ENCODE measurements around the gene RDH8.
"Not testable (repeated sequence)": the region's sequence is repeated elsewhere in the genome, so short reads cannot be mapped to it uniquely, and the experiment has no call there.

Gene RDH8

GRCh38 chr19:10006335-10006708, 7.0 kb upstream of the RDH8 start:
- peak; percentile 57 for DNase-seq

GRCh38 chr19:10006752-10007323, 6.4 kb upstream of the RDH8 start:
- no peak for DNase-seq

DNA sequence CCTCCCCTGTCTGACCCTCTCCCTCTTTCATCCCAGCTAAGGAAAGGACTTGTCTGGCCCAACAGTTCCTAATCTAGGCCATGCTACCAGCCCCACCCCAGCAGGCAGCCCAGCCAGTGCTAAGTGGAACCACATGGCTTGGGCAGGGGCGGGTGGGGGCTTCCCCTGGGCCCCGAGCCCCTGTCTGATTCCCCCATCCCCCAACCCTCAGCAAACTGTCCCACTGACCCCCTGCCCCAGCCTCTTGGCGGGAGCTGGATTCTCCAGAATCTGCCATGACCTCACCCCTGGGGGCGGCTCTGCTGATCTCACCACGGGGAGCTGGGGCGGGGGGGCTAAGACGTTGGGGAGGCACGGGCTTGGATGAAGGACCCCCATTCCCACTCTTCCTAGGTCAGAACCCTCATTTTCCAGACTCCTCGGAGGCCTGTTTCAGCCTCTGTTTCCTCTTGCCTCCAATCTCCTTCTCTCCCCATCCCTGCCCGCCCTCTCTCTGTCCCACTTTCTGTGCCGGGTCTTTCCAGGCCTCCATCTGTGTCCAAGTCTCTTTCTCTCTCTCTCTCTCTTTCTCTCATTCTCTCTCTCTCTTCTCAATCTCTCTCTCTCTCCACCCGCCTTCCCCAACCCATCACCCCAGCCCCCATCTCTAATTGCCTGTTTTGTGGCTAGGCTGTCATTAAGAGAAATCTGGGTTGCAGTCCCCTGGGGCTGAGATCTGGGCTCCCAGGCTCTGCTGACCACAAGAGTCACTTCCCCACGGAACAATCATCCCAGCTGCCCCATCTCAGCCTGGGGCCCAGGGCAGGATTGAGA, 5.7 kb upstream of the RDH8 start:
- DNase-seq = no peak

GRCh38 chr19:10008184-10008765, 5.0 kb upstream of the RDH8 start:
- DNase-seq = no peak

DNA sequence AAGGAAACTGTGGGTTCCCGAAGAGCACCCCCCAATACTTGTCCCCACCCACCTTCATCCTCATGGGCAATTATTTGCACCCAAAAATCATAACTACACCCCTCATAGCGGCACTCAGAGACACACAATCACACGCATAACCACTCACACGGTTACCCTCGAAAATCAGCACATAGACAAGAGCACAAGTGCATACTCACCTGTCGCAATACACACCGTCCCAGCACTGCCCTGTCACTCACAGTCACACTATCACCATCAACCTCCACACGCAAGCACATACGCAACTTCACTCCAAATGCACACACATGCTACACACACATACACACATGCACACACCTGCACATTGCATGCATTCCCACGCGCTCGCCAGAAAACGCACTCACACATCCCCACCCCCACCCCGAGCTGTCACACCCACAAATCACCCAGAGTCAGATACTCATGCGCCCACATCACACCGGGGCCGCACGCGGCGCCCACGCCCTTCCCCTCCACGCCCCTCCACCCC, 3.5 kb upstream of the RDH8 start:
- no peak for DNase-seq

DNA sequence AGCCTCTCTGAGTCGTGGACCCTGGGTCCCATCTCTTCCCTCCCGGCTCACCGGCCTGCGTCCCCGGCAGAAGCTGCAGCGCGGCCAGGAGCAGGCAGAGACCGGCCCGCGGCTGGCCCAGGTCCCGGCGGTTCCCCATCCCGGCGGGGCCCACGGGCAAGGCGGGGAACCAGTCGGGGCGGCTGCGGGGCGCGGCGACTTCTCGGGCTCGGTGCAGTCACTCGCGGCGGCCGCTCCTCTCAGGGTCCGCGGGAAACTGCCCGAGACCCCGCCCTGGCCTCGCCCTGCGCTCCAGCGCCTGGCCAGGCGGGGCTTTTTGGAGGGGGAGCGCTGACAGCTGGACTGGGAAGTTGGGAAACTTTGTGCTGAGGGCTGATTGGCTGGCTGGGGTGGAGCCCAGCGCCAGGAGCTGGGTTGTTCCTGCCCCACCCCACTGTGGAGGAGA, 3.0 kb upstream of the RDH8 start, which contains the start of gene COL5A3:
TSS of gene COL5A3 (minus strand) at position 258 of the 445 bp plus-strand sequence. CDS start at position 139, 119 bp downstream.
- no peak for DNase-seq

DNA sequence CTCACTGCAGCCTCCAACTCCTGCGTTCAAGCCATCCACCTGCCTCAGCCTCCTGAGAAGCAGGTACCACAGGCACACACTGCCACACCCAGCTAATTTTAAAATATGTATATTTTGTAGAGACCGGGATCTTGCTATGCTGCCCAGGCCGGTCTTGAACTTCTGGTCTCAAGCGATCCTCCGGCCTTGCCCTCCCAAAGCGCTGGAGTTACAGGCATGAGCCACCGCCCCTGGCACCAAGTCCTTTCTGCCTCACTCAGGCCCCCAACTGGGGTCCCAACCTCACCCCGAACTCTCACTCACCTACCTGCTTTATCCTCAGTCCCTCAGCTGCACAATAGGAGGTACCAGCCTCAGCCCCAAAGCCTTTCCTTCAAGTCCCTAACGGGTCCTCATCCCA, 2.3 kb upstream of the RDH8 start:
- no peak for DNase-seq

DNA sequence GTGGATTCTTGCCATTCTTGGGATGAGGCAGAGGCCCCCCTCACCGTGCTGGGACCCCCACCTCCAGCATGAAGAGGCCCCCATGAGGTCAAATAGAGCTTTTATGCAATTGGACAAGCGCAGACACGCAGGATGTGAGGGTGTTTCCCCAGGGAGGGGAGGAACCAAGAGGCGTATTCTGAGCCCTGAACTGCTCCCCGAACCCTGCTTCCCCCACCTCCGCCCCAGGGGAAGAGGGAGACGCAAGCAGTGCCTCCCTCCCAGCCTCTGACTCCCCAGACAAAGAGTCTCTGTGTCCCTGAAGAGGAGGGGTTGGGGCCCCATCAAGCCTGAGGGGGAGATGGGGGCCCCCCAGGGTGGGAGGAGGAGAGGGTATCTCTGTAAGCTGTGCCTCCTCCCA, 1.3 kb upstream of the RDH8 start:
- DNase-seq = no peak

DNA sequence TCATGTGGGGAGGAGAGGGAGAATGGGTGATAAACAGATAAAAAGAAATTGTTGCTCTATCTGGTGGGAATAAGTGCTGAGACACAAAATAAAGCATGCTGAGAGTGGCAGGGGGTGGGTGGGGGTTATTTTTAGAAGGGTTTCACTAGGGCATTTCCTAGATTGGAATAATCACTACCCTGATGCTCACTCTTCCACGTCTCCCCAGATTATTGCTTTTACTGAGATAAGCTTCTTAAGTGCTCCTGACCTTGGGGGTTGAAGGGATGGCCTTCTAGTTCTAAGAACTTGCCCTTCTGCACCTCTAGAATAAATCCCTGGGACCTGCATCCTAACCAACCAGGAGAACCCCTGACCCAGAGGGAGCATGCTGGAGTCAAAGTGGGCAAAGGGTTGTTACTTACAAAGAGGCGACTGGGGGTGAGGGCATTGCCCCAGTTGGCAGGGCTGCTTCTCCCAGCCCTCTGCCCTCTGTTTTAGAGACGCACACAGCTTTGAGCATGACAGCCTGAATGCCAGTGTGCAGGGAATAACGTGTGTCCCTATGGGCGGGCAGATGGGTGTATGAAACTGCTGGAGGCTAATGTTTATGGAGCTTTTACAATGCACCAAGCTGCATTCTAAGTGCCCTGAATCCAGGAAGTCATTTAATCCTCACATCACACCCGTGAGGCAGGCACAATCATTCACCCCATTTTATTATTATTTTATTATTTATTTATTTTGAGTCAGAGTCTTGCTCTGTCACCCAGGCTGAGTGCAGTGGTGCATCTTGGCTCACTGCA, 743 bp downstream of the RDH8 start:
- no peak for DNase-seq

GRCh38 chr19:10018263-10018662, 5.0 kb downstream of the RDH8 start:
- no peak for DNase-seq

DNA sequence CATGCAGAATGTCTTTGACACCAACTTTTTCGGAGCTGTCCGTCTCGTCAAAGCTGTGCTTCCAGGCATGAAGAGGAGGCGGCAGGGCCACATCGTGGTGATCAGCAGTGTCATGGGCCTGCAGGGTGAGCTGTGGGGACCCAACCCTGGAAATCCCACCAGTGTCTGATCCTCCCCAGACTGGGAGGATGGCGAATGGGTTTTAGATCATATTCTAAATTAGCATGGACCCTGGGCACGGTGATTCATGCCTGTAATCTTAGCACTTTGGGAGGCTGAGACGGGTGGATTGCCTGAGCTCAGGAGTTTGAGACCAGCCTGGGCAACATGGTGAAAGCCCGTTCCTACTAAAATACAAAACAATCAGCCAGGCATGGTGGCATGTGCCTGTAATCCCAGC, 5.5 kb downstream of the RDH8 start:
- no peak for DNase-seq

- DNase-seq = no peak
Observed at GRCh38 chr19:10019246-10019645, 6.0 kb downstream of the RDH8 start.

GRCh38 chr19:10020851-10021250, 7.6 kb downstream of the RDH8 start:
- DNase-seq = no peak

- DNase-seq = no peak
Observed at GRCh38 chr19:10021446-10021845, 8.2 kb downstream of the RDH8 start.

DNA sequence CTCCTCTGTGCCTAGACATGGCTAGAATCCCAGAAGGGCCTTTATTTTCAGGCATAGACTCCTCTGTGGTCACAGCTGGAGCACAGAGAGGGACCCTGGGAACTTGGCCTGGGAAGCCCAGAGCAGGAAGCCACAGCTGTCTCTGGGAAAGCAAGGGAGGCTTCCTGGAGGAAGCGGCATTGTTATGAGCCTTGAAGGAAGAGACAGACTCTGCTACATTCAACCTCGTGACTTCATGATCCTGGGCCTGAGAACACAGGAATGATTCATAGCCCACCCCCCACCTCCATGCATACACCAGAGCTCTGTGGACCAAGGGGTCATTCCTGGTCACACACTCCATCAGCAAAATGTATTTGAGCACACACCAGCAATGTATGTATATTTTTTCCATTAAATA, 8.6 kb downstream of the RDH8 start:
- DNase-seq = no peak

DNA sequence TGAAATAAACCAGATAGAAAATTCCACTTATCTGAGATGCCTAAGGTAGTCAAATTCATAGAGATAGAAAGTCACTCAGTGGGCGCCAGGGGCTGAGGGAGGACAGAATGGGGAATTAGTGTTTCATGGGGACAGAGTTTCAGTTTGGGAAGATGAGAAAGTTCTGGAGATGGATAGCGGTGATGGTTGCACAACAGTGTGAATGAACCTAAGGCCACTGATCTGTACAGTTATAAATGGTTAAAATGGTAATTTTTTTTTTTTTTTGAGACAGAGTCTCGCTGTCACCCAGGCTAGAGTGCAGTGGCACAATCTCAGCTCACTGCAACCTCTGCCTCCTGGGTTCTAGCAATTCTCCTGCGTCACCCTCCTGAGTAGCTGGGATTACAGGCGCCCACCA, 9.8 kb downstream of the RDH8 start:
- not testable (repeated sequence) for DNase-seq

- DNase-seq = no peak
Observed at GRCh38 chr19:10026744-10027143, 13.5 kb downstream of the RDH8 start.

DNA sequence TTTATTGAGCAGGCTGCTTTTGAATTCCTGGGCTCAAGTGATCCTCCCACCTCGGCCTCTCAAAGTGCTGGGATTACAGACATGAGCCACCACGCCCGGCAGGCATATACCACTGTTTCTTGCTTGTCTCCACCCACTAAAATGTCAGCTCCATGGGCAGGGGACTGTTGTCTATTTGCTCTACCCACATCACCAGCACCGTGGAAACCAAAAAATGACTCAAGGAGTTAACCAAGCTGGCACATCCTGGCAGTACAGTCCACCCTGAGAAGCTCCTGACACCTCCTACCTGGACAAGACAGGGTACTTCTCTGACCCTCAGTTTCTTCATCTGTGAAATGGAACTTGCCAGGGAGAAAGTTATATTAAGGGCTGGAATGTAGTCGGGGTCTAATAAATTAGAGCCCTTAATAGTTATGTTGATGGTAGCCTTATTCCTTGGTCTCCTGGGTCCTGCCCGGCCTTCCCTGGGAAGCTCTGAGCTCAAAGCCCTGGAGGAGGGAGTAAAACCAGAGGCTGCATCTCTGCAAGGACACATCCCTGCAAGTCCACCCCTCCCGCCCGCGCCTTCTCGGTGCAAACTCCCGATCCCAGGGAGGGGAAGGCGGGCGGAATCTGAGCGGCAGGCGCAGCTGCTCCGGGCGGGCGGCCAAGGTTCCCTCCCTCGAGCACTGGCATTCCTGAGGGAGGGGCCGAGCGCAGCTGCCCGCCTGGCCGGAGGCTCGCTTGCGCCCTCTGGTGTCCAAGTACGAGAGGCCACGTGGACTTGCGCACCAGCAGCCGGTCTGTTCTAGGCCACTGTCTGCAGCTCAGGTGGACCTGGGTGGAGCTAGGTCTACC, 14.1 kb downstream of the RDH8 start:
- DNase-seq = peak; percentile 92

DNA sequence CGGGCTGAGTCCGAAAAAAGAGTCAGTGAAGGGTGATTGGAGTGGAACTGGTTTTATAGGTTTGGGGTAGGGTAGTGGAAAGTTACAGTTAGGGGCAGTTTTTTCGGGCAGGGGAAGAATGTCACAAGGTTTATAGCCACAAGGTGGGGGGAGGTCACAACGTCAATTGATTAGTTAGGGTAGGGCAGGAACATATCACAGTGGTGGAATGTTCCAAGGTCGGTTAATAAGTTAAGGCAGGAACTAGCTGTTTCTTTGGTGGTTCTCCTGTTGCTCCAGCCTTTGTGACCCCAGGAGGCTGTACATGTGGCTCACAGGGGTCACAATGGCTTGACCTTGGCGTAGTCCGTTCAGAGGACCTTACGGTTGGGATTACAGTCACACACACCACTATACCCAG, 20.3 kb downstream of the RDH8 start:
- no peak for DNase-seq

DNA sequence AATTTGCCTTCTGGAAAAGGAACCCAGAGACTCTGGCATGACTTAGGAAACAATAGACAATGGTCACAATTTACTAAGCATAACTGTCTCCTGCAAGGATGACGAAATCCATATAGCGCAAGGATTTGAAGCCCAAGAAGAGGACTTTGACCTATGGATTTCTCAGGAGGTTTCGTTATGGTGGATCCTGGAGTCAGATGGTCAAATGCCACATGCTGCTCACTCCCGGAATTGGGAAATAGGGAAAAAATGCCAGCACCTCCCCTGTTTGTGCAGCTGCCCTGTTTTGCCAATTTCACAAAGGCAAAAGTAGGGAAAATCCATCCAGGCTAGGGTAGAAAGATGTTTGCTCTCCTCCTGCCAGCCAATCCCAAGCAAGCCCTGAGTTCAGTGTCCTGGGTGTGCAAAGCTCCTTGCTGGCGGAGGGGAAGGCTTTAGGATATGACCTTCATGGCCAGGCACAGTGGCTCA, 23.4 kb downstream of the RDH8 start:
- DNase-seq = no peak

- DNase-seq = no peak
Observed at GRCh38 chr19:10037367-10037766, 24.1 kb downstream of the RDH8 start.

GRCh38 chr19:10037809-10038208, 24.5 kb downstream of the RDH8 start:
- DNase-seq = no peak

All from activated CD8-positive, alpha-beta memory T cell treated with anti-CD3 and anti-CD28 coated beads for 24 hours (primary cell).